GM21786 (cell line): ENCODE data around the gene PHF13.
"Not testable (repeated sequence)": the region's sequence is repeated elsewhere in the genome, so short reads cannot be mapped to it uniquely, and the experiment has no call there.

Experiments
- ATAC-seq: cut with Tn5 transposase; IDR thresholded peaks from one replicate; pipeline ENCODE4 v1.9.1; 2021; ENCODE audit not compliant: unreplicated experiment

Gene PHF13

GRCh38 chr1:6586404-6586816, 27.1 kb upstream of the PHF13 start:
- no peak for ATAC-seq

- ATAC-seq, result no peak
Observed at GRCh38 chr1:6587261-6588005, 26.1 kb upstream of the PHF13 start.

- ATAC-seq, result no peak
Observed at GRCh38 chr1:6588128-6588892, 25.2 kb upstream of the PHF13 start.

GRCh38 chr1:6588893-6589520, 24.5 kb upstream of the PHF13 start:
- ATAC-seq, result no peak

- no peak for ATAC-seq
Observed at GRCh38 chr1:6590046-6590445, 23.5 kb upstream of the PHF13 start.

- no peak for ATAC-seq
Observed at GRCh38 chr1:6591222-6591621, 22.3 kb upstream of the PHF13 start.

- ATAC-seq, result no peak
Observed at GRCh38 chr1:6591644-6592043, 21.9 kb upstream of the PHF13 start.

- no peak for ATAC-seq
Observed at GRCh38 chr1:6592441-6592840, 21.1 kb upstream of the PHF13 start.

- no peak for ATAC-seq
Observed at GRCh38 chr1:6592865-6593593, 20.5 kb upstream of the PHF13 start.

GRCh38 chr1:6593810-6594209, 19.7 kb upstream of the PHF13 start:
- no peak for ATAC-seq

GRCh38 chr1:6594977-6595740, 18.4 kb upstream of the PHF13 start:
- no peak for ATAC-seq

- no peak for ATAC-seq
Observed at GRCh38 chr1:6596351-6596750, 17.2 kb upstream of the PHF13 start.

- ATAC-seq, result no peak
Observed at GRCh38 chr1:6596886-6597776, 16.4 kb upstream of the PHF13 start.

GRCh38 chr1:6597777-6598131, 15.8 kb upstream of the PHF13 start:
- no peak for ATAC-seq

GRCh38 chr1:6599141-6599975, 14.2 kb upstream of the PHF13 start:
- ATAC-seq, result no peak

- not testable (repeated sequence) for ATAC-seq
Observed at GRCh38 chr1:6599991-6600390, 13.5 kb upstream of the PHF13 start.

- ATAC-seq, result no peak
Observed at GRCh38 chr1:6600410-6601048, 13.0 kb upstream of the PHF13 start.
